GM20431 (cell line): ENCODE measurements around the gene NQO2.
"Not testable (repeated sequence)": the region's sequence is repeated elsewhere in the genome, so short reads cannot be mapped to it uniquely, and the experiment has no call there.

Experiments
- in situ Hi-C: fragments of 300-500 bp; cut with MseI, MboI; formaldehyde crosslinking; loops from one replicate; pipeline ENCODE4 v1.15.0; 2020; ENCODE audit warnings: low sequenced_read_pairs; ENCODE audit not compliant: unreplicated experiment

The NQO2 gene

DNA sequence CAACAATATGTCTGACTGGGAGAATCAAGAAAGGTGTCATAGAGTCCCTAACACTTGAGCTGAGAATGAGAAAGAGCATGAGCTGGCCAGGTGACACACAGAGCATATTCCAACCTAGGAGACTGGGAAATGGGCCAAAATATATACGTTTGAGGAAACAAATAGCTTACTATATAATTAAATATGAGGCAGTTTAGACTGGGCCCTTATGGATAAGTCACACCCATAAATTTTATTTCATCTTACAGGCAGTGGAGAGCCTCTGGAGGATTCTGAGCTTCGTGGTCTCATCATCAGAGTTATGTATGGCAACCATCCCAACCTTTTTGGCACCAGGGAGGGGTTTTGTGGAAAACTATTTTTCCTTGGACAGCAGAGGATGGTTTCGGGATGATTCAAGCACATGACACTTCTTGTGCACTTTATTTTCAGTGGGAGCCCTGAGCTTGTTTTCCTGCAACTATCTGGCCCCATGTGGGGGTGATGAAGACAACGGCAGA lies 12.9 kb upstream of the NQO2 start:
- in situ Hi-C loops: no loop called here

DNA sequence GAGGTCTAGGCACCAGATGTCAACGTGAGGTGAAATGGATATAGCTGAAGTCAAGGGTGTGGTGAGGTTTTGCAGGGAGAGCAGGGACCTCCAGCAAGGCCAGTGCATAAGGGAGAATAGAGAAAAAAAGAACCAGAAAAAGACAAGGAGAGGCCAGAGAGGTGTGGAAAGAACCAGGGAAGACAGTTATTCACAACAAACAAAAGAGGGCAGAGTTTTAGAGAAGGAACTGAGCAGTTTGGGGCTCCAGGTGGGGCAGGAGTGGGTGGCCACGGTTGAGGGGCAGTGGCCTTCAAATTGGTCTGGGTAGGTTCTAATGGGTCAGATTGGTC lies 11.6 kb upstream of the NQO2 start:
- in situ Hi-C loops: no loop called here

DNA sequence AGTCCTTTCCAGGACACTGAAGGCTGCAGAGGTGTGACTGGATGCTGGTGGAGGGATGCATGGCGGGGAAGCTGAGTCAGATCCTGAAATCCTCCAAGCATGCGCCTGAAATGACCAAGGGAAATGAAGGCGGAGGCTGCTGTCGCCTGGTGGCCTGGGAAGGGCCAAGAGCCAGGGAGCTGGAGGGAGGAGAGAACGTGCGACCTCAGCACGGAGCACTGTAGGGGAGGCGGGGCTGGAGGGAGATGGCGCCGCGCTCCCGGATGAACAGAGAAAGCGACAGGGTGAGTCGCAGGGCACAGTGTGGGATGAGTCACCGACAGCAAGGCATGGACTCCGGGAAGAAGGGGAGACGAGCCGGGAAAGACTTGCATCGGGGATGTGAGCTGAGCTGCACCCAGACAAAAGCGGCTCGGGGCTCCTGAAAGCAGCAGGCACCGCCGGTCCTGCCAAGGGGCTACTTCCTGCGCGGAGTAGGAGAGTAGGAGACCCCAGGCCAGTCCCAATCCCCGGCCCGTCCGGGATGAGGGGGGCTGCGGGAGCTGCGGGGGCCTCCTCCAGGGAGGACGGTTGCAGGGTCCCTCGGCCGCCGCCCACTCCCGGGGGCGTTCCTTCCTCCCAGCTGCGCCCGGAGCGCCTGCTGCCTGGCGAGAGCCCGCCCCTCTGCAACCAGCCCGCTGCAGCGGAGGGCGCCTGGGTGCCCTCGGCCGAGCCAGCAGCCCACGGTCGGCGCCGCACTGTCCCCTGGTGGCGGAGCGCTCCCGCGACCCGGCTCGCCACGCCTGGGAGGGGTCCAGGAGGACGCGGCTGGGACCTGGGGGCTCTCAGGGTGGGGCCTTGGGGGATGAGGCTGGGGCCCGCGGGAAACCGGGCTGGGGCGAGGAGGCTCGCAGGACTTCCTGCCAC lies 11.0 kb upstream of the NQO2 start:
- in situ Hi-C loops: no loop called here

DNA sequence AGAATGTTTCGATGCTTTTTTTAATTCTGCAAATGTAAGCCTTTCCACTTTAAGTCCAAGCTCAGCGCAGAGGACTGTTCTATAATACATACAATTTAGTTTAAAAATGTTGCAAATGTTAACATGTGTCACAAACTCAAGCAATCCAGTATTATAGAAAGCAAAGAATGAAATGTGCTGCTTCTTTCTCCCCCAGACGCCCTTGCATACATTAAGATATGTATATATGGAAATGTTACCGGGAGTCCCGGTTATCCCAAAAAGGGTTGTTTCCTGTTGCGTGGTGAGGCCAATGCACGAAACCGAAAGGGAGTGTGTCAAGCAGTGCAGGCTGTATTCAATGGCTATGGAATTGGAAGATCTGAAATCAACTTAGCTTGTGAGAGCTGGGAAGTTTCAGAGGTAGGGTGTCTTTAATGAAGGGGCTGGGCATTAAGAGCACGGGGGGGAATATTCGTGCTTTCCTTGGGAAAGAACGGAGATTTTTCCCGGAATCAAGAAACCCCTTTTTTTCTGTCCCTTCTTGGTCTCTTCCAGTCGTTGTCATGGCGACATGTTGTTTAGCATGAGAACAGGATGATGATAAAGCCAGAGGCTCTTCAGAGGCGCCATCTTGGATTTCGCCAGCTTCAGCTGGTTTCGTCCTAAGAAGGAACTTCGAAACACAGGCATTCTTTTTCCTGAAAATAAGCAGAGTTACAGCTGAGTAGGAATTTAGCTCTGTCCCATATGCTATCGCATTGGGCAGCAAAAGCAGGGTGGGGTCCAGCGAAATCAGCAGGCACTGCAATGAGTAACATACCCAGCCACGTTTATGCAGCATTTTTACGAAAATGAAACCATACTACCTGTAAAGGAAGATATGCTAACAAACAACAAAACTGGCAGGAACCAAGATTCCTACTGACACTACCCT lies 10.1 kb upstream of the NQO2 start:
- in situ Hi-C loops: loop anchor here (10.0 kb wide), 1 partner anchor 65 kb away; no protein-coding TSS in a partner anchor

DNA sequence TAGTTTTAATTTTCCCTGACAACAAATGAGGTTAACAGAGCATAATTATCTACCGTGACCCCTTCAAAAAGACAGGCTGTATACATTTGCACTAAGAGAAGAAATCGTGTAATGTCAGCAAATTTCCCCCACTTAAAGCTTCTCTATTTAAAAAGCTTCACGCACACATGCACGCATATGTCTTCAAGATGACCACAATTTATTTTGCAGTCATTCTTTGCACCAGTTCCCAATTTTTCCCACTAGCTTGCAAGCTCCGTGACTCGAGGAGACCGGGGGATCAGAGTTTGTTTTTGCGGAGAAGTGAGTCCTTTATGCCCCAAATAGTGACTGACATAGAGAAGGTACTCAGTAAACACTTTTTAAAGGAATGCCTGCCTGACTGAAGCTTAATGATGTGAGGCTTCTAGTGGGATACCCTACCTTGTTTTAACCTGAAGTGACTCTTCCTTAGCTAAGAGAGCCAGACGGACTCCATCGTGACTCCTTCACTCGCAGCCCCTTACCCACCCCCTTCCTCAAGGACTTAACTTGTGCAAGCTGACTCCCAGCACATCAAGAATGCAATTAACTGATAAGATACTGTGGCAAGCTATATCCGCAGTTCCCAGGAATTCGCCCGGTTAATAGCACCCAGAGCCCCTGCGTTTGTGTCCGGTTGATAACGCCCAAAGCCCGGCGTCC lies 9.3 kb upstream of the NQO2 start:
- in situ Hi-C loops: loop anchor here (10.0 kb wide), 1 partner anchor 64 kb away; no protein-coding TSS in a partner anchor

DNA sequence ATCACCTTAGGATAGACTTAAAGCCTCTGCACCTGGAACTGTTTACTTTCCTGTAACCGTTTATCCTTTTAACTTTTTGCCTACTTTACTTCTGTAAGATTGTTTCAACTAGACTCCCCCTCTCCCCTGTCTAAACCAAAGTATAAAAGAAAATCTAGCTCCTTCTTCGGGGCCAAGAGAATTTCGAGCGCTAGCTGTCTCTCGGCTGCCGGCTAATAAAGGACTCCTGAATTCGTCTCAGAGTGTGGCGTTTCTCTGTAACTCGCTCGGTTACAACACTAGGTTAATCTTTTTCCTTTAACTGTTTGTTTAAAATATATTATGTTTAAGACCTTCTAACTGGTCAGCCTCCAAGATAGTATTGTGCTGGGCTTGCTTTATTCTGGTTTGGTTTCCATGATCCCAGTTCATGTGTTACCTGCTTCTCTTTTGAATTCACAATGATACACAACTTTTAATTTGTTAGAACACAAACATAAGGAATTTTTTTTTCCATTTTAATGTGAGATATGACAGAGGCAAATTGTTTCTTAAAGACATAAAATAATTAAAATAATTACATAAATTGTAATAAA lies 8.7 kb upstream of the NQO2 start:
- in situ Hi-C loops: loop anchor here (10.0 kb wide), 1 partner anchor 64 kb away; no protein-coding TSS in a partner anchor

DNA sequence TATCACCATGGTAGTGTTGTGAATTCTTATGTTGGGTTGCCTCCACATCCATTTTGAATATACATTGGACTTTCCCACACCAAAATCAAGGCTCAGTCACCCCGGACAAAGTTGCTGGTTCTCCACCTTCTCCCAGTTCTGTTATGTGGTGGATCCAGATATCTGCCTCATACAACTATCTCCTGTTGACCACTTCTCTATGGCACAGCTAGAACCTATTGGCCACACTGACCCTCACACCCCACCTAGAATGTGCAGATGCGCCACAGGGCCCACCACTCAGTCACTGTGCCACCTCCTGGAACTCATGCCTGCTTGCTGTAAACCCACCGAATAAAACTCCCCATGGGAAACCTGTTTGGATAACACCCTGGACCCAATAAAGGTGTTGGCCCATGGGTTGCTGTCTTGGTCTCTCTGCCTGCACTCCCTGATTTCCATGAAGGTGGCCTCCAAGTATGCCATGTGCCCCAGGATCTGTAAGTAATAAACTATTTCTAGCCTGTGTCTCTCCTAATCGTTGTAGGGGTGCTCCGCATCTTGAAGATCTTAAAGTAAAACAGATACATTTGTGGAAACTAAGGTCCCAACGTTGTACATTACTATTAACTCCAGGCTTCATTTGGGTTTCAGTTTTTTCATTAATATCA lies 7.2 kb upstream of the NQO2 start:
- in situ Hi-C loops: loop anchor here (10.0 kb wide), 1 partner anchor 62 kb away; no protein-coding TSS in a partner anchor

DNA sequence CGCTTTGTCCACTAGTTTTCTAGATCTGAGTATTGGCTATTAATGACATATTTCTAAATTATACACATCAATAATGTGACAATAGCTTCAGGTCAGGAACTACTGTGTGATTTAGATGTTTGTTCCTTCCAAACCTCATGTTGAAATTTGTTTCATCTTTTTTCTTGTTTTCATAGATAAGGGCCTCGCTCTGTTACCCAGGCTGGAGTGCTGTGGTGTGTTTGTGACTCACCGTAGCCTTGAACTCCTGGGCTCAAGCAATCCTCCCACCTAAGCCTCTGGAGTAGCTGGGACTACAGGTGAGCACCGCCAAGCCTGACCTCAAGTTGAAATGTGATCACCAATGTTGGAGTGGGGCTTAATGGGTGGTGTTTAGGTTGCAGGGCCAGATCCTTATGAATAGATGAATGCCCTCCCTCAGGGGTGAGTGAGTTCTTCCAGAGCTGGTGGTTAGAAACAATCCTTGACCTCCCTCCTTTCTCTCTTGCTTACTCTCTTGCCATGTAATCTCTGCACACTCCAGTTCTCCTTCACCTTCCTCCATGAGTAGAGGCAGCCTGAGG lies 5.9 kb upstream of the NQO2 start:
- in situ Hi-C loops: loop anchor here (10.0 kb wide), 1 partner anchor 61 kb away; no protein-coding TSS in a partner anchor

DNA sequence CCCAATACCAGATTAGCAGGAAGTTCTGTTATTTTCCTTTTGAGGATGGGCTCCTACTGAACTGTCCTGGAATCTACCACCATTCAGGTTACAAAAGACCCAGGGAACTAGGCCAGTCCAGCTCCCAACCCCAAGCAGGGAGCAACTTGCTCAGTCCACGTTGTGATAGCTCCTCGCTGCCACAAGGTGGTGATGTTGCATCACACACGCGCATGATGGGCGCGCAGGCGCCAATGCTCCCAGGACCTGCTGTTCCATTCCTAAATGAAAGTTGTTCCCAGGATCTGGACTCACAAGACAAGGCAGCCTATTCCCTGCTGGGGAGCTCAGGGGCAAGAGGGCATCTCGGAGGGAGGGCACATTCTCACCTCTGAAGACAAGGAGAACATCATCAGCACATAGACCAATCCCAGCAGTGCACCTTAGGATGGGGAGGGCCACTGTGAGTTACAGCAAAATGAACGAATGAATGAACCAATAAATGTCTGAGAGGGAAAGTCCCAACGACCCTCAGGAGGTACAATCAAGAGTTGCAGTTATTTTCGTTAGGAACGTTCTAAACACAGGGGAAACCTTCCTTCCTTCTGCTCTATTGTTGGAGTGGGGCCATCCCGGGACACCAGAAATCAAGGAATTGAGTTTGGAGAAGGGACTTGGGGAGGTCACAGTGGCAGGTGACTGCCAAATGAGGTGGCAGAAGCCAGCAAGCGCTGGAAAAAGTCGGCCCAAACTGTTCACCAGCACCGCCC lies 1.3 kb upstream of the NQO2 start:
- in situ Hi-C loops: loop anchor here (10.0 kb wide), 1 partner anchor 56 kb away; no protein-coding TSS in a partner anchor

DNA sequence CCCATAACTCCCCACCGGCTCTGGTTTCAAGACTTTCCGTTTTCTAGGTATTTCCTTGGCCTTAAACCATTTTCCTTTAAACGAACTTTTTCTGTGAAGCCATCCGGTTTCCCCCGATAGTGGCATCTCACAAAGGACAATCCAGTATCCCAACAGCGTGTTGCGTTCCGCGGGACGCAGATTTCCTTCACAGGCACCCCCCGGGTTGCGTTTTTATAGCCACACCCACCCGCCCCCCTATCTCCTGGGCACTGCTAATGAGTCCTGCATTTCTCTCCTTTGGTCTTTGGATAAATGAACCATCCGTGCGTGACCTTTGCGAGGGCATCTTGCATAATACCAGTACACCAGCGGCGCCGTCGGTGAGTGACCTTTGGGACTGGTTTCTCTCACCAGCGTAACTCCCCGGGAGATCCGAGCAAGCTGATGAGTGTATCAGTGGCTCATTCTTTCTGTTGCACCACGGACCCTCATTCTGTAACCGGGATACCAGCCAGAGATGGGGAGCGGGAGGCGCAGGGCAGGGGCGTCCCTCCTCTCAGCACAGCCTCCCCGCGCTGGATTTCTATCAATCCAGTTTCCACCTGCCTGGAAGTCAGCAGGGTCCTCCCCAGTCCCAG lies 586 bp upstream of the NQO2 start:
- in situ Hi-C loops: loop anchor here (10.0 kb wide), 1 partner anchor 56 kb away; no protein-coding TSS in a partner anchor

DNA sequence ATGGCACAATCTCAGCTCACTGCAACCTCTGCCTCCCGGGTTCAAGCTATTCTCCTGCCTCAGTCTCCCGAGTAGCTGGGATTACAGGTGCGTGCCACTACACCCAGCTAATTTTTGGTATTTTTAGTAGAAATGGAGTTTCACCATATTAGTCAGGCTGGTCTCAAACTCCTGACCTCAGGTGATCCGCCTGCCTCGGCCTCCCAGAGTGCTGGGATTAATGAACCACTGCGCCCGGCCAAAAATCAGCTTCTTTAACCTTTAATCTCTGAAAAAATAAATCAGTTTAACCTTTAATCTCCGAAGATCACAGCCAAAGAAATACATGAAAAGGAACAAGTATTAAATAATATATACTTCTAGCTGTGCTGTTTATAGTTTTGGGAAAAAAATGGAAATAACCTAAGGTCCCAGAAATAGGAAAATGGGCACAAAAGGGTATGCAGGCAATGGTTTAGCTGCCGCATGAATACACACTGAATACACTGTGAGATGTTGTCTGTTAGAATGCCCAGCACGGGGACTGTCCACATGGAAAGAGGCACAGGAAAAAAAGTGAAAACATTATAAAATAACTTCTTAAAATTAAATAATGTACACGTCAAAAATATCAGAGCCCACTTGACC lies 1.6 kb downstream of the NQO2 start:
- in situ Hi-C loops: no loop called here

DNA sequence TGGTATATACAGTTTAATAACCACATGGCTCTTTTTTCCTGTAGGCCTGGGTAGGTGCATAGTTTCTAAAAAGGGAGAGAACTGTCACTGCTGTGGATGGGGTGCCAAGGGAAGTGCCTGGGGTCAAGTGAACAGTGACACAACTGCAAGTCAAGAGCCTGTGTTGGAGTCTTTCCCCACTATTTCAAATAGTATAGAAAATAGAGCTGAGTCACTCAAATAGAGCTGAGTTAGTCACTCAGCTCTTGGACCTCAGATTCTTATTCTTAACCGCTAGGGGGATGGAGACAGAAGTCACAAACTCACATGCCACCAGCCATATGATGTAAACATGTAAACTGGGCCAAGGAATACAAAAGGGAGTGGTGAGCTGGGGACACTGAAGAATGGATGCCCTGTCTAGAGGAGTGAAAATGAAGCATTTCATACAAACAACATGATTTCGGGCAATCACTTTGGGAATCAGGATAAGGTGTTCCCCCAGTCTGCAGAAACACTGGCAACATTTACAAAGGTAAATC lies 2.1 kb downstream of the NQO2 start:
- in situ Hi-C loops: no loop called here

DNA sequence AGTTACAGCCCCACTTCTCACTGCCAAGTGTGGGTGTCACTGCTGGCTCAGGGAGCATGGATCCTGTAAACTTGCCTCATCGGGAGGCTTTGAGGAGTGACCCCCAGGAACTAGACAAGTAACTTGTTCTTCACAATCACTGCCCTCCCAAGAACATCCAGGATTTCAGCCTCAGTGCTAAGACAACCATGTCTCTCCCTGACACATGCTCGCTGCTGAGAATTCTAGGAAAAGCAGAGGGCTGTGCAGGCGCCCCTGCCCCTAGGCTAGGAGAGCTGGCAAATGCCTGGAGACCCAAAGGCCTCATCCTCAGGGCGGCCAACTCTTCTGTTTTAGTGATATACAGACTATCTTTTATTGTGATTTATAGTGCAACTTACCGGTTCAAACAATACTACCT lies 3.5 kb downstream of the NQO2 start:
- in situ Hi-C loops: not testable (repeated sequence)

DNA sequence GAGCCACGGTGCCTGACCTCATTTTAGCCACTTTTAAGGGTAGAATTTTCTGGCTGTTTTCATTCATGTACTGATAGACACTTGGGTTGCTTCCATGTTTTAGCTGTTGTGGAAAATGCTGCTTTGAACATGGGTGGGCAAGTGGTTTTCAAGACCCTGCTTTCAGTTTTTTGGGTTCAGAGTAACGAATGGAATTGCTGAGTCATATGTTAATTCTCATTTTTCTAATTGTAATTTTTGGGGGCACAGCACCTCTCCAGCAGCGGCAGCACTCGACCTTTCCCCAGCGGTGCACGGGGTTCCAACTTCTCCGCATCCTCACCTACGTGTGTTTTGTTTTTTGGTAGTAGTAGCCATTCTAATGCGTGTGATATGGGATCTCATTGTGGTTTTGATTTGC lies 5.4 kb downstream of the NQO2 start:
- in situ Hi-C loops: no loop called here

DNA sequence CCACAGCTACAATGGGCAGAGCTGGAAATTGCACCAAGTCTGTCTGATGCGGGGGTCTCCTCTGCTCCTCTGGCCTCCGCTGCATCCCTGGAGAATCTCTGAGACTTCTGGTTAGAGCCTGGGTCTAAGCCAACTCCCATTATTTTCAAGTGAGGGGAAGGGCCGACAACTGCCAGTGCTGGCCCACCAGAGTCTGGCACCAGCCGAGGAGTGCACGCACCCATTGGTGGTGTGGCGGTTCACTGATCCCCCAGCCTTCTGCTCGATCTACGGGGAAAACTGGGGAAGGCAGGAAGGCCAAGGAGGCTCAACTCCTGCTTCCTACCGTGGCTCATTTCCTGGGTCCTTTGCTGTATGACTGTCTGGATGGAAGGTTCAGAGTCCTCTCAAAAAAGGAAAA lies 6.2 kb downstream of the NQO2 start:
- in situ Hi-C loops: no loop called here

DNA sequence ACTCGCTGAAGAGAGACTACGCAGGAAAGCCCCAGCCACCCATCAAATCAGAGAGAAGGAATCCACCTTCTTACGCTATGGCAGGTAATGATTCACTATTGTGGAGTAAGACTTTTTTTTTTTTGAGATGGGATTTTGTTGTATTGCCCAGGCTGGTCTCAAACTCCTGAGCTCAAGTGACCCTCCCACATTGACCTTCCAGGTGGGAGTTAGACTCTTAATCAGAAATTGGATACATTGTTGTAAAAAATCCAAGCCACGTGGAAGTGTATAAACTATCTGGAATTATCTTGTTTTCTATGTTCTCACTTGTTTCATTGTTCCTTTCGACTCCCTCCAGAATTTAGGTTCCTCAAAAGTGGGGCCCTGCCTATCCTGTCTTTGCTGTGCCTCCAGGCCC lies 6.8 kb downstream of the NQO2 start:
- in situ Hi-C loops: no loop called here

DNA sequence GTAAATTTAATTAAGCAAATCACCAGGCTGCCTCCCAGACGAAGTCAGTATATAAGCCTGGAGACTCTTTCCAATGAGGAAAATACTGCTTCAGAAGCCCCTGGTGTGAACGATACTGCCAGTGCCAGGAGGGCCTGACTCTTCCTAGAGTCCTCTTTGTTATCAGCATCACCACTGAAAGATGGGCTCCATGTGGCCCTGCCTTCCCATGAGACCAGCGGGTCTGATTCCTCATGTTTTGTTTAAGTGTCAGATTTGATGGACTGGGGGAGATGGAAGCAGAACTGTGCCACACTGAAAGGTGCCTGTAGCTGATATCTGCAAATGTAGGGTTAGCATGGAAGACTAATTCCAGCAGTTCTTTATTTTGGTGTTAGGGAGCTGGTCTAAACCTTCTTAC lies 7.9 kb downstream of the NQO2 start:
- in situ Hi-C loops: no loop called here
